DOHH2 (cell line): ENCODE results near the gene PTH2.

ENCODE experiments used
- H3F3A ChIP-seq: fragments of 200-600 bp; sonication (generic), shearing (Covaris generic); 2 replicates; pipeline ENCODE4 v1.6.0; 2016; ENCODE audit warnings: antibody characterized with exemption, mild to moderate bottlenecking; ENCODE audit not compliant: control insufficient read depth, insufficient read depth
- H3K27ac ChIP-seq: fragments of 200-600 bp; sonication (generic); 2 replicates; pipeline ENCODE4 v1.5.1; 2014; ENCODE audit warnings: low read depth, mild to moderate bottlenecking, low read length, moderate library complexity
- H3K27me3 ChIP-seq: fragments of 200-600 bp; sonication (generic); 2 replicates; pipeline ENCODE4 v1.6.1; 2014; ENCODE audit warnings: mild to moderate bottlenecking, low read length, mixed read lengths; ENCODE audit not compliant: control insufficient read depth
- H3K36me3 ChIP-seq: fragments of 200-600 bp; sonication (generic); 2 replicates; pipeline ENCODE4 v1.6.1; 2014; ENCODE audit warnings: mild to moderate bottlenecking, low read length, moderate library complexity, mixed read lengths; ENCODE audit not compliant: control insufficient read depth
- H3K4me1 ChIP-seq: fragments of 200-600 bp; sonication (generic); 2 replicates; pipeline ENCODE4 v1.6.1; 2014; ENCODE audit warnings: mild to moderate bottlenecking, low read length, mixed read lengths; ENCODE audit not compliant: control insufficient read depth
- H3K4me2 ChIP-seq: fragments of 200-600 bp; sonication (generic); 2 replicates; pipeline ENCODE4 v1.6.0; 2014; ENCODE audit warnings: mild to moderate bottlenecking, low read length, moderate library complexity
- H3K4me3 ChIP-seq: fragments of 200-600 bp; sonication (generic); 2 replicates; pipeline ENCODE4 v1.5.1; 2014; ENCODE audit warnings: mild to moderate bottlenecking, low read length, mixed read lengths
- H3K79me2 ChIP-seq: fragments of 200-600 bp; sonication (generic); 2 replicates; pipeline ENCODE4 v1.6.1; 2014; ENCODE audit warnings: mild to moderate bottlenecking, low read length, mixed read lengths; ENCODE audit not compliant: control insufficient read depth
- H3K9me2 ChIP-seq: fragments of 200-600 bp; sonication (generic); replicated peaks from 2 replicates; pipeline ENCODE4 v1.6.1; 2014; ENCODE audit warnings: mild to moderate bottlenecking, low read length, mixed read lengths; ENCODE audit not compliant: control insufficient read depth
- H3K9me3 ChIP-seq: fragments of 200-600 bp; sonication (generic); 2 replicates; pipeline ENCODE4 v1.6.1; 2014; ENCODE audit warnings: antibody characterized with exemption, low read length, mixed read lengths; ENCODE audit not compliant: control insufficient read depth, insufficient read depth
- H4K20me1 ChIP-seq: fragments of 200-600 bp; sonication (generic); 2 replicates; pipeline ENCODE4 v1.6.0; 2014; ENCODE audit warnings: low read depth, mild to moderate bottlenecking, antibody characterized with exemption, low read length, moderate library complexity; ENCODE audit not compliant: control insufficient read depth, insufficient read depth
- EZH2phosphoT487 ChIP-seq: fragments of 200-600 bp; sonication (generic); IDR thresholded peaks from 2 replicates; pipeline ENCODE4 v1.6.1; 2017; ENCODE audit warnings: borderline replicate concordance, mild to moderate bottlenecking, antibody characterized with exemption, low read length, moderate library complexity, mixed read lengths
- TF ChIP-seq, protein P1 (sequence below): fragments of 200-600 bp; sonication (generic); IDR thresholded peaks from one replicate; pipeline ENCODE4 v1.5.1; 2014; ENCODE audit warnings: antibody characterized with exemption, mild to moderate bottlenecking, low read depth, low read length; ENCODE audit not compliant: poor library complexity, severe bottlenecking

PTH2 gene, protein sequence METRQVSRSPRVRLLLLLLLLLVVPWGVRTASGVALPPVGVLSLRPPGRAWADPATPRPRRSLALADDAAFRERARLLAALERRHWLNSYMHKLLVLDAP

DNA sequence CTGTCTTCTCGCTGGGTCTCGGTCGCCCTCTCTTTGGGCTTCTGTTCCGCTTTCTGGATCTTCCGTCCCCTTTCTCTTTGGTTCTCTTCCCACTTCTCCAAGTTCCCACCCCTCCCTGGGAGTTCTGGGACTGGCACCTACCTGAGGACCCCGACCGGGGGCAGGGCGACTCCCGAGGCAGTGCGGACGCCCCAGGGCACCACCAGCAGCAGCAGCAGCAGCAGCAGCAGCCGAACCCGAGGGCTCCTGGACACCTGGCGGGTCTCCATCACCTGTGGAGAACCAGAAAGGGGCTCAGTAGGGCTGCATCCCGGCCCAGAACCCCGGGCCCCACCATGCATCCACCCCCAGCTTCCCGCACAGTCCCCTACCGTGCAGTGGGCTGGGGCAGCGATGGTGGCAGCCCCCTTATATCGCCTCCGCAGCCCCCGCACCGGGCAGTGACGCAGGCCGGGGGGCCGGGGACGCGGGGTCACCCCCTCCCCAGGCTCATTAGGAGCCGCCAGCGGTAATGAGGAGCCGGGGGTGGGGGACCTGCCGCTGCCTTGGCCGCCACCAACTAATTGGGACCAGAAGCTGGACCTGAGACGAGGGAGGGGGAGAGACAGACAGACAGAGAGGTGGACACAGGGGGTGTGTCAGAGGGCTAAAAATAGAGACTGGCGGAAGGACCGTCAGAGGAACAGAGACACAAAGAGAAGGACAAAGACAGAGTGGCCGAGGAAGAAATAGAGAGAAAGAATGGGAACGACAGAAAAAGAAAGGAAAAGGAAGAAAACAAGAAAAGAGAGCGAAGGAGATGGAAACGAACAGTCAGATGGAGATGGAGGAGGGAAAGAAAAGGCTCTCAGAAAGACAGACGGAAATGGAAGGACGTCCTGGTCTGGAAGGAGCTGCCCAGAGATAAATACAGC lies at the start of gene PTH2:
Gene PTH2, minus strand, starts transcription at position 371 of the 914 bp plus-strand sequence. Its CDS starts 102 bp downstream, at position 269.
- H3K4me2 ChIP-seq, result no peak within 1 kb of the TSS
- peaks cover 77% of the 10 kb centered on the region for H3K27me3 ChIP-seq
- H3K36me3 ChIP-seq, result no peaks in the 10 kb centered on the region
- no peaks in the 10 kb centered on the region for H3K79me2 ChIP-seq
- H3F3A ChIP-seq, result peaks cover 2% of the 10 kb centered on the region; the same call in 1 of the 2 replicates
- H4K20me1 ChIP-seq, result no peaks in the 10 kb centered on the region
- H3K27ac ChIP-seq, result no peak within 1 kb of the TSS
- no peaks in the 10 kb centered on the region for H3K9me3 ChIP-seq
- H3K4me3 ChIP-seq, result no peak within 1 kb of the TSS
- peaks cover 47% of the 10 kb centered on the region for H3K4me1 ChIP-seq
- TF ChIP-seq, protein P1, sequence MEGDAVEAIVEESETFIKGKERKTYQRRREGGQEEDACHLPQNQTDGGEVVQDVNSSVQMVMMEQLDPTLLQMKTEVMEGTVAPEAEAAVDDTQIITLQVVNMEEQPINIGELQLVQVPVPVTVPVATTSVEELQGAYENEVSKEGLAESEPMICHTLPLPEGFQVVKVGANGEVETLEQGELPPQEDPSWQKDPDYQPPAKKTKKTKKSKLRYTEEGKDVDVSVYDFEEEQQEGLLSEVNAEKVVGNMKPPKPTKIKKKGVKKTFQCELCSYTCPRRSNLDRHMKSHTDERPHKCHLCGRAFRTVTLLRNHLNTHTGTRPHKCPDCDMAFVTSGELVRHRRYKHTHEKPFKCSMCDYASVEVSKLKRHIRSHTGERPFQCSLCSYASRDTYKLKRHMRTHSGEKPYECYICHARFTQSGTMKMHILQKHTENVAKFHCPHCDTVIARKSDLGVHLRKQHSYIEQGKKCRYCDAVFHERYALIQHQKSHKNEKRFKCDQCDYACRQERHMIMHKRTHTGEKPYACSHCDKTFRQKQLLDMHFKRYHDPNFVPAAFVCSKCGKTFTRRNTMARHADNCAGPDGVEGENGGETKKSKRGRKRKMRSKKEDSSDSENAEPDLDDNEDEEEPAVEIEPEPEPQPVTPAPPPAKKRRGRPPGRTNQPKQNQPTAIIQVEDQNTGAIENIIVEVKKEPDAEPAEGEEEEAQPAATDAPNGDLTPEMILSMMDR, result no peak
- TF ChIP-seq EZH2phosphoT487, result no peak; the same call in 1 of the 2 replicates
- H3K9me2 ChIP-seq, result no peaks in the 10 kb centered on the region

DNA sequence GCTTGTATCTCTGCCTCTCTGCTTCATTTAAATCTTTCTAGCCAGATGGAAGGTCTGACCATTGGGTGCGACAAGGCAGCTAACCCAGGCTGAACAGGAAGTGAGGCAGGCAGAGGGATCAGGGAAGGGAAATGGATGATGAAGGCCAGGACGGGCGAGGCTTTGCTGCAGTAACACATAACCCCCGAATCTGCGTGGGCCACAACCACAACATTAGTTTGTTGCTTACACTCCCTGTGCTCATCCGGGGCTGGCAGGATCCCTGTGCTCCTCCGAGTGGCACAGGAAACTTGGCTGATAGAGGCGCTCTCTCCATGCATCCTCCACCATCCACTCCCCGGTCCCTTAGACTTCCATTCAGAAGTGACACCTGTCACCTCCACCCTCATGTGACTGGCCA lies 49.7 kb upstream of the PTH2 start:
- Histone ChIP-seq H3K79me2 (no peaks in the 10 kb centered on the region), H4K20me1 (no peaks in the 10 kb centered on the region), H3K4me3 (no peak overlapping the region), H3K4me1 (peaks cover 53% of the 10 kb centered on the region), H3F3A (peaks cover 4% of the 10 kb centered on the region; the same call in 1 of the 2 replicates), H3K9me2 (no peaks in the 10 kb centered on the region), H3K27ac (no peak overlapping the region), H3K4me2 (no peak overlapping the region), H3K9me3 (no peaks in the 10 kb centered on the region), H3K36me3 (peaks cover 24% of the 10 kb centered on the region), H3K27me3 (peaks cover 6% of the 10 kb centered on the region)
- TF ChIP-seq, protein P1, result no peak
- no peak for TF ChIP-seq EZH2phosphoT487

DNA sequence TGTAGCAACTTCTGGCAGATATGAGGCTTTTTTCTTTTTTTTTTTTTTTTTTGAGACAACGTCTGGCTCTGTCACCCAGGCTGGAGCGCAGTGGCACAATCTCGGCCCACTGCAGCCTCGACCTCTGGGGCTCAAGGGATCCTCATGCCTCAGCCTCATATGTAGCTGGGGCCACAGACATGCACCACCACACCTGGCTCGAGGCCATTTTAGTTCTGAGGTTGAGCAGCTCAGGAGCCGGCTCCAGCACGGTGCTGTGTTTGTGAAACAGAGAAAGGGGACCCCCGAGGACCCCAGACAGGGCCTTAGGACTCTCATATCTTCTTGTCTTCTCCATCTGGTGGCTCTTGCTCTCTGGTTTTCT lies 47.4 kb upstream of the PTH2 start:
- Histone ChIP-seq H3K9me3 (no peaks in the 10 kb centered on the region), H3K4me1 (peaks cover 50% of the 10 kb centered on the region), H3K79me2 (no peaks in the 10 kb centered on the region), H3K4me2 (peak overlapping the region; percentile 18), H3K36me3 (peaks cover 31% of the 10 kb centered on the region), H3K4me3 (no peak overlapping the region), H3K27me3 (peaks cover 6% of the 10 kb centered on the region), H3F3A (peaks cover 4% of the 10 kb centered on the region; the same call in 1 of the 2 replicates), H3K27ac (peak overlapping the region; percentile 39), H3K9me2 (no peaks in the 10 kb centered on the region), H4K20me1 (no peaks in the 10 kb centered on the region)
- no peak for TF ChIP-seq EZH2phosphoT487
- TF ChIP-seq, protein P1, result no peak
